HG02973 (cell line): ENCODE measurements around the gene TGOLN2.
"Not testable (repeated sequence)": the region's sequence is repeated elsewhere in the genome, so short reads cannot be mapped to it uniquely, and the experiment has no call there.

Source experiments
- ATAC-seq: cut with Tn5 transposase; IDR thresholded peaks from one replicate; pipeline ENCODE4 v1.9.1; 2021; ENCODE audit warnings: moderate library complexity; ENCODE audit not compliant: unreplicated experiment

TGOLN2 gene

GRCh38 chr2:85340034-85340892, 12.5 kb upstream of the TGOLN2 start:
- no peak for ATAC-seq

DNA sequence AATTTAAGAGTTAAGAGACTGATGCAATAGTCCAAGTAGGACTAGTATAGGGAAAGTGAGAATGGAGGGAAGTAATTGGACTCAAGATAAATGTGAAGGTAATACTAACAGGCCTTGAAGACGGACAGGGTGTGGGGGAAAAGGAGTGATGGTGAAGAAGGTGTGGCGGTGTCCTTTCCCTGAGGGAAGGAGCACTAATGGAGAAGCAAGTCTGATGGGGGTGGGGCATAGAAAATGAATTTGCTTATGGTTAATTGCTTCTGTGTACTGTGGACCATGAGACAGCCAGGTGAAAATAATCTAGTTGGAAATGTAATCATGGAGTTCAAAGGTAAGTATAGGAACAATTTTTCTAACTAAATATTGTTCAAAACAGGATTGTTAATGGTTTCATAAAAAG, 7.1 kb upstream of the TGOLN2 start:
- ATAC-seq, result no peak

DNA sequence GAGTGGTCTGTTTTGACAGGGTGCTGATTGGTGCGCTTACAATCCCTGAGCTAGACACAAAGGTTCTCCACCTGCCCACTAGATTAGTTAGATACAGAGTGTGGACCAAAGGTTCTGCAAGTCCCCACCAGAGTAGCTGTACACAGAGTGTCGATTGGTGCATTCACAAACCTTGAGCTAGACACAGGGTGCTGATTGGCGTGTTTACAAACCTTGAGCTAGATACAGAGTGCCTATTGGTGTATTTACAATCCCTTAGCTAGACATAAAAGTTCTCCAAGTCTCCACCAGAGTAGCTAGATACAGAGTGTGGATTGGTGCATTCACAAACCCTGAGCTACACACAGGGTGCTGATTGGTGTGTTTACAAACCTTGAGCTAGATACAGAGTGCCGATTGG, 6.1 kb upstream of the TGOLN2 start:
- not testable (repeated sequence) for ATAC-seq

DNA sequence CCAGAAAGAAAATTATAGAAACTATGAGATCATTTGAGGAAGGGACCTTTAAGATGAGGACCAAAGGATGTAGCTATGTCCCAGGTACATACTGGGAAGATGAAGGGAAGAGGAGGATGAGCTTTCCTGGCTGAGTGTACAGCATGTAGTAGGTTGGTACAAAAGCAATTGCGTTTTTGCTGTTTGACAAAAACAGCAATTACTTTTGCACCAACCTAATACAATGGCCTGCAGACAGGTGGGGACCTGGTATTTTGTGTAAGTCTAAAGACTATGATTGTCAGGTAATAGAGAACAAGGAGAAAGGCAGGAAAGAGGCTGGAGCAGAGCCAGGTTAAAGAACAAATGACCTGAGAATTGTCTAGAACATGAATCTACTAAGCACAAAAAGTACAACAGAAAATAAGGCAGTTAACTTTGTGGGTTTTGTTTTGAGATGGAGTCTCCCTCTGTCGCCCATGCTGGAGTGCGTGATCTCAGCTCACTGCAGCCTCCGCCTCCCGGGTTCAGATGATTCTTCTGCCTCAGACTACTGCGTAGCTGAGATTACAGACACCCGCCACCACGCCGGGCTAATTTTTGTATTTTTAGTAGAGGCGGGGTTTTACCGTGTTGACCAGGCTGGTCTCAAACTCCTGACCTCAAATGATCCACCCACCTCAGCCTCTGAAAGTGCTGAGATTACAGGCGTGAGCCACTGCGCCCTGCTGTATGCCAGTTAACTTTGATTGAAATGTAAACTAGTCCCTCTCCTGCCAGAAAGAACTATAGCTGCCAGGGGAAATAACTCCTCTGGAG, 3.2 kb upstream of the TGOLN2 start:
- ATAC-seq, result no peak

DNA sequence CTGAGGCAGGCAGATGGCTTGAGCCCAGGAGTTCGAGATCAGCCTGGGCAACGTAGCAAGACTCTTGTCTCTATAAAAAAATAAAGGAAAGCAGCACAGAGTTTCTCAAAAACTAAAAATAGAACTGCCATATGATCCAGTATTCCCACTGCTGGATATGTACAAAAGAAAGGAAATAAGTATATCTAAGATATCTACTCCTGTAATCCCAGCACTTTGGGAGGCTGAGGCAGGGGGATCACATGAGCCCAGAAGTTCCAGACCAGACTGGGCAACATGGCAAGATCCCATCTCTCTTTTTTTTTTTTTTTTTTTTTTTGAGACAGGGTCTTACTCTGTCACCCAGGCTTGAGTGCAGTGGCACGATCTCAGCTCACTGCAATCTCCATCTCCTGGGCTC, 1.9 kb upstream of the TGOLN2 start:
- ATAC-seq, result not testable (repeated sequence)

DNA sequence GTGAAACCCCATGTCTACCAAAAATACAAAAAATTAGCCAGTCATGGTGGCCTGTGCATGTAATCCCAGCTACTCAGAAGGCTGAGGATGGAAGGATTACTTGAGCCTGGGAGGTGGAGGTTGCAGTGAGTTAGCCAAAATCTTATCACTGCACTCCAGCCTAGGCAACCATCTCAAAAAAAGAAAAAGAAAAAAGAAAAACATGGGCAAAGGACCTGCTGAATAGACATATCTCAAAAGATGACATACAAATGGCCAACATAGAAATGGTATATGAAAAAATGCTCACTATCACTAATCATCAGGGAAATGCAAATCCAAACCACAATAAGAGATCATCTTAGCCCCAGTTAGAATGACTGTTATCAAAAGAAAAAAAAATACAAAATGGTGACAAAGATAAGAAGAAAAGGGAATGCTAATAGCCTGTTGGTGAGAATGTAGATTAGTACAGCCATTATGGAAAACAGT, 1.4 kb upstream of the TGOLN2 start:
- no peak for ATAC-seq

DNA sequence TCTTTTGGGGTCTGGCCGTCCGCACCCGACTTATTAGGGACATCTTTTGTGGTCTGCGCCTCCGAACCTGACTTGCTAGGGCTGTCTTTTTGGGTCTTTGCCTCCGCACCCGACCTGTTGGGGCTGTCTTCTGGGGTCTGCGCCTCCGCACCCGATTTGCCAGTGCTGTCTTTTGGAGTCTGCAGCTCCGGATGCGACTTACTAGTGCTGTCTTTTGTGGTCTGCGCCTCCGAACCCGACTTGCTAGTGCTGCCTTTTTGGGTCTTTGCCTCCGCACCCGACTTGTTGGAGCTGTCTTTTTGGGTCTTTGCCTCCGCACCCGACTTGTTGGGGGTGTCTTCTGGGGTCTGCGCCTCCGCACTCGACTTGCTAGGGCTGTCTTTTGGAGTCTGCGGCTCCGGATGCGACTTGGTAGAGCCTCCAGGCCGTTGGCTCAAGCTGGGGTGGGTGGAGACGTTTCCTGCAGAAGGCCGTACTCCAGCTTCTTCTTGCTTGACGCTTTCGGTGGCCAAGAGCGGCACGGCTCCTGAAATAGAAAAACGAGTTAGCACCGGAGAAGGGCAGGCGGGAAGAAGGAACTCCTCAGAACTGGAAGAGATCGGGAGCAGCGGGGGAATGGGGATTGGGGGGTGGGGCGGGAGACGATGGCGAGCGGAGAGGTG, 498 bp downstream of the TGOLN2 start:
- ATAC-seq, result no peak

- peak; percentile 34 for ATAC-seq
These were observed 1.2 kb downstream of the TGOLN2 start for GRCh38 chr2:85326406-85327159.

DNA sequence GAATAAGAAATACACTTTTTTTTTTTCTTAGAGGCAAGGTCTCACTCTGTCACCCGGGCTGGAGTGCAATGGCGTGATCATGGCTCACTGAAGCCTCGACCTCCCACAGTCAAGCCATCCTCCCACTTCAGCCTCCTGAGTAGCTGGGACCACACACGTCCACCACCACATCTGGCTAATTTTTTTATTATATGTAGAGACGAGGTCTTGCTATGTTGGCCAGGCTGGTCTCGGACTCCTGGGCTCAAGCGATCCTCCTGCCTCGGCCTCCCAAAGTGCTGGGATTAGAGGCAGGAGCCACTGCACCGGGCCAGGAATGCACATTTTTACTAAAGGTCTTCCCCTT, 2.4 kb downstream of the TGOLN2 start:
- no peak for ATAC-seq

DNA sequence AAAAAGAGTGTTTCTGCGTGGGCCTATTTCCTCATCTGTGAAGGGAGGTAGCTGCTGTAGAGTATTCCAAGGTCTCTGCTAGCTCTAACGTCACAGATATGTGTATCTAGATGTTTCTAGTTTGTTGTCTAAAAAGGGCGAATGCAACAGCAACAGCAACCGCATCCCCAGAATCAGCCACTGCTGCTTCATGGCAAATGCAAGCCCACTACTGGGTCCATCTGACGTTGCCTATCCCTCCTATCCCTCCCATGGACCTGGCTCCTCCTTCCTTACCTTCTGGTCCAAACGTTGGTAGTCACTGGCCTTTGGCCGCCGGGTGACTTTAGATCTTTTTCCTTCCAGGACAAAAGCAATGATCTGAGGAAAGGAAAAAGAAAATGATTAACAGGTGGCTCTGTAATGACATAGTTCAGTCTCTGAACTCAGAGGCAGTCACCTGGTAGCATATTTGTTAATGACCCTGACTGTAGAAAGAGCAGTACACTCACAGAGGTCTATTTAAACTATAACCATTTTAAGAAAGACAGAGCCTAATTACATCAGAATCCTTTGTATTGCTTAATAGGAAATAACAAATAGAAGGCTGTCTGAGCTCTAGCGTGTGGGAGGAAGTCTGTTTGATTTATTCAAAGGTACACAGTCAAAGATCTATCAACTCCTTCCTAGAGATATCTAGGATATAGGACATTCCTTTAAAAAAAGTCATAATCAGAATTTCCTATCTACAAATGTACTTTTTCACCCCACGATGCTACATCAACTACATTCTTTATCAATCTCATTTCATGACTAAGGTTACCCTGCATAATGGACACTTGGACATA, 2.9 kb downstream of the TGOLN2 start:
- no peak for ATAC-seq

- ATAC-seq, result not testable (repeated sequence)
These were observed 3.8 kb downstream of the TGOLN2 start for GRCh38 chr2:85323988-85324367.

DNA sequence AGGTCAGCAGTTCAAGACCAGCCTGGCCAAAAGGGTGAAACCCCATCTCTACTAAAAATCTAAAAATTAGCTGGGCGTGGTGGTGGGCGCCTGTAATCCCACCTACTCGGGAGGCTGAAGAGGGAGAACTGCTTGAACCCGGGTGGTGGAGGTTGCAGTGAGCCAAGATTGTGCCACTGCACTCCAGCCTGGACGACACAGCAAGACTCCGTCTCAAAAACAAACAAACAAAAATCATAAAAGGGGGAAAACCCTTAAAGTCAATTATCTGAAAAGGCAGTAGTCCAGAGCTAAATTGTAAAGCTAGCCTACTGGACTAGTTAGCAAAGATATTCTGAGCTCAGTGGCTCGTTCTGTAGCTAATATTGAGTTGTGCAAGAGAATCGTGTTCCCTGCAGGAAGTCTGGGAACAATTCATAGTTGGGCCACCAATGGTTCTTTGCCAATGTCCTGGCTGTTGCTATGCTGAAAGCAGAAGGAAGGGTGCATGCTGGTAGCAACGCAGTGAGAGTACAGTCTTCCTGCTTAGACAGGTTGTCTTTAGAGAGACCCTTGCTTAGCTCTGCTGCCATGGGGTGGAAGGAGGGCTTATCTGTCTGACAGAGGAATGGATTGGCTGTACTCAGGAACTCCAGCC, 4.3 kb downstream of the TGOLN2 start:
- ATAC-seq, result no peak

GRCh38 chr2:85319796-85320195, 8.0 kb downstream of the TGOLN2 start:
- no peak for ATAC-seq

GRCh38 chr2:85318222-85319074, 9.3 kb downstream of the TGOLN2 start:
- ATAC-seq, result no peak

- ATAC-seq, result not testable (repeated sequence)
These were observed 11.9 kb downstream of the TGOLN2 start for GRCh38 chr2:85315921-85316320.

DNA sequence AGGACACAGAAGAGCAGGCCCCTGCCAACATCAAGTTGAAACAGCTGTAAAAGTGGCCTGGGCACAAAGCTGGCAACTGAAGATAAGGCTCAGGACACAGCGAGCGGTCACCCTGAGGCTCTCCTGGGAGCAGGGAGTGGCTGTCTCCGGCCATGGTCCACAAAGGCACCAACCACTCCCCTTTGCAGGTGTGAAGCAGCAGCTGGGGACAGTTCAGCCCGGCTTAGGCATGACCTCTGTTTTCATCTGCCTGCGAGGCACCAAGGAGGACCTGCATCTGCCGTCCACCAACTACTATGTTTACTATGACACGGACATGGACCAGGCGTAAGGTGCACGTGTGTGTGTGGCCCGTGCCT, 12.9 kb downstream of the TGOLN2 start:
- ATAC-seq, result no peak

DNA sequence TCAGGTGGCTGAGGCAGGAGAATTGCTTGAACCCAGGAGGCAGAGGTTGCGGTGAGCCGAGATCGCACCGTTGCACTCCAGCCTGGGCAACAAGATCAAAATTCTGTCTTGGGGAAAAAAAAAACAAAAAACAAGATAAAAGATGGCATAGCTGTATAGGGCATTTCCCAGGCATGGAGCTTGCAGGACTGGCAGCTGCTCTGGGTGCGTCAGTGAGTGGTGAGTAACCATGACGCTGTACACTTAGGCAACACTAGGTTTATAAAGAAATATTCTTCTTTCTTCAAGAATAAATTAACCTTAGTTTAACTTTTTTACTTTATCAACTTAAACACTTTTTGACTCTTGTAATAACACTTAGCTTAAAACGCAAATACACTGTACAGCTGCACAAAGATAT, 15.4 kb downstream of the TGOLN2 start:
- no peak for ATAC-seq

GRCh38 chr2:85310330-85310729, 17.5 kb downstream of the TGOLN2 start:
- ATAC-seq, result no peak
